ENCODE data around the gene CDH23.

GRCh38 chr10:71640607-71641006 is 243.9 kb downstream of the CDH23 start:
- TF ChIP-seq CTCF (IDR thresholded peaks at IDR 0.05): no peak
- no peak for TF ChIP-seq POLR2A (IDR thresholded peaks at IDR 0.05)

Measured in adrenal gland (tissue), 5 donors.